Breast epithelium (tissue), 4 donors: ENCODE results near the gene EDA. TPM values are rescaled to one million over a fixed set of nuclear protein-coding genes. Genes with fewer than 3 reads are reported as not detected.

Source experiments
- DNase-seq, 2 donors: peaks; one replicate each; pipeline ENCODE4 v3.0.0-alpha.2; 2019; ENCODE audit warnings: low spot score in 2 of 2
- H3K27ac ChIP-seq, 2 donors: fragments of 200-600 bp; sonication (generic) in 1 of 2; one replicate each; pipeline ENCODE4 v1.5.1; 2016 to 2019; ENCODE audit warnings: mild to moderate bottlenecking in 1 of 2
- H3K27me3 ChIP-seq, 2 donors: fragments of 200-600 bp; sonication (generic) in 1 of 2; one replicate each; pipeline versions ENCODE4 v1.5.1 to v1.6.0; 2017 to 2019; ENCODE audit warnings: control low read depth in 1 of 2, mild to moderate bottlenecking in 1 of 2
- H3K36me3 ChIP-seq: fragments of 200-600 bp; one replicate; pipeline ENCODE4 v1.5.1; 2019
- H3K4me1 ChIP-seq, 2 donors: fragments of 200-600 bp; sonication (generic); one replicate each; pipeline ENCODE4 v1.5.1; 2016 to 2019; ENCODE audit warnings: control low read depth in 1 of 2
- H3K4me3 ChIP-seq, 3 donors: fragments of 200-600 bp; sonication (generic); 1 replicate in 2 of 3; 2 replicates in 1 of 3; pipeline ENCODE4 v1.5.1; 2016 to 2019; ENCODE audit warnings: mild to moderate bottlenecking in 3 of 3, moderate library complexity in 2 of 3
- H3K9me3 ChIP-seq, 2 donors: fragments of 200-600 bp; sonication (generic) in 1 of 2; one replicate each; pipeline ENCODE4 v1.5.1; 2016 to 2019; ENCODE audit warnings: control low read depth in 1 of 2
- POLR2A ChIP-seq: fragments of 450-650 bp; IDR thresholded peaks from one replicate; pipeline ENCODE4 v1.6.1; 2016; ENCODE audit warnings: antibody characterized with exemption, mild to moderate bottlenecking, moderate library complexity
- POLR2AphosphoS5 ChIP-seq, 3 donors: sonication (generic); formaldehyde crosslinking; IDR thresholded peaks; one replicate each; pipeline ENCODE4 v1.6.1; 2017; ENCODE audit warnings: antibody characterized with exemption in 3 of 3
- intact Hi-C: fragments of 100-400 bp; cut with DNase I; formaldehyde crosslinking; loops from one replicate; pipeline ENCODE4 v1.15.1; 2023; ENCODE audit warnings: low total_unique reads
- total RNA-seq, 3 donors: library from RNA; depleted of rRNA; stranded (reverse); fragments of >200 nt; gene quantifications; one replicate each; pipeline ENCODE4 v1.1.0, GENCODE V29; 2016
- TF ChIP-seq, protein P1 (sequence below), 3 donors: fragments of 450-650 bp; IDR thresholded peaks; one replicate each; pipeline ENCODE4 v1.5.1; 2016 to 2017; ENCODE audit warnings: antibody characterized with exemption in 3 of 3, mild to moderate bottlenecking in 3 of 3, moderate library complexity in 3 of 3

EDA gene
- total RNA-seq, 3 donors from 2014 or later, result 3.6 to 6.7 (median 5.0) TPM

DNA sequence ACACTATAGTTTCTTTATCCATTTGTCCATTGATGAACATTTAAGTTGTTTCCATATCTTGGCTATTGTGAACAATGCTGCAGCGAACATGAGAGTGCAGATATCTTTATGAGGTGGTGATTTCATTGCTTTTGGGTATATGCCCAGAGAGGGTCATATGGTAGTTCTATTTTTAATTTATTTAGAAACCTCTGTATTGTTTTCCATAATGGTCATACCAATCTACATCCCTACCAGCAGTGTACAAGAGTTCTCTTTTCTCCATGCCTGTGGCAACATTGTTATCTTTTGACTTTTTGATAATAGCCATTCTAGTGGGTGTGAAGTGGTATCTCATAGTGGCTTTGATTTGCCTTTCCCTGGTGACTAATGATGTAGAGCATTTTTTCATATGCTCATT is 48.8 kb downstream of the EDA start:
- TF ChIP-seq, protein P1, sequence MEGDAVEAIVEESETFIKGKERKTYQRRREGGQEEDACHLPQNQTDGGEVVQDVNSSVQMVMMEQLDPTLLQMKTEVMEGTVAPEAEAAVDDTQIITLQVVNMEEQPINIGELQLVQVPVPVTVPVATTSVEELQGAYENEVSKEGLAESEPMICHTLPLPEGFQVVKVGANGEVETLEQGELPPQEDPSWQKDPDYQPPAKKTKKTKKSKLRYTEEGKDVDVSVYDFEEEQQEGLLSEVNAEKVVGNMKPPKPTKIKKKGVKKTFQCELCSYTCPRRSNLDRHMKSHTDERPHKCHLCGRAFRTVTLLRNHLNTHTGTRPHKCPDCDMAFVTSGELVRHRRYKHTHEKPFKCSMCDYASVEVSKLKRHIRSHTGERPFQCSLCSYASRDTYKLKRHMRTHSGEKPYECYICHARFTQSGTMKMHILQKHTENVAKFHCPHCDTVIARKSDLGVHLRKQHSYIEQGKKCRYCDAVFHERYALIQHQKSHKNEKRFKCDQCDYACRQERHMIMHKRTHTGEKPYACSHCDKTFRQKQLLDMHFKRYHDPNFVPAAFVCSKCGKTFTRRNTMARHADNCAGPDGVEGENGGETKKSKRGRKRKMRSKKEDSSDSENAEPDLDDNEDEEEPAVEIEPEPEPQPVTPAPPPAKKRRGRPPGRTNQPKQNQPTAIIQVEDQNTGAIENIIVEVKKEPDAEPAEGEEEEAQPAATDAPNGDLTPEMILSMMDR (IDR thresholded peaks at IDR 0.05), result no peak
- TF ChIP-seq POLR2AphosphoS5 (IDR thresholded peaks at IDR 0.05), result no peak
- no peak overlapping the region for H3K4me3 ChIP-seq
- no peaks in the 10 kb centered on the region for H3K27me3 ChIP-seq
- intact Hi-C loops, result no loop called here
- peaks cover 20 to 40% of the 10 kb centered on the region in 2 donors for H3K9me3 ChIP-seq
- no peaks in the 10 kb centered on the region for H3K4me1 ChIP-seq
- H3K36me3 ChIP-seq, result no peaks in the 10 kb centered on the region
- H3K27ac ChIP-seq, result no peak overlapping the region
- DNase-seq, result no peak

DNA sequence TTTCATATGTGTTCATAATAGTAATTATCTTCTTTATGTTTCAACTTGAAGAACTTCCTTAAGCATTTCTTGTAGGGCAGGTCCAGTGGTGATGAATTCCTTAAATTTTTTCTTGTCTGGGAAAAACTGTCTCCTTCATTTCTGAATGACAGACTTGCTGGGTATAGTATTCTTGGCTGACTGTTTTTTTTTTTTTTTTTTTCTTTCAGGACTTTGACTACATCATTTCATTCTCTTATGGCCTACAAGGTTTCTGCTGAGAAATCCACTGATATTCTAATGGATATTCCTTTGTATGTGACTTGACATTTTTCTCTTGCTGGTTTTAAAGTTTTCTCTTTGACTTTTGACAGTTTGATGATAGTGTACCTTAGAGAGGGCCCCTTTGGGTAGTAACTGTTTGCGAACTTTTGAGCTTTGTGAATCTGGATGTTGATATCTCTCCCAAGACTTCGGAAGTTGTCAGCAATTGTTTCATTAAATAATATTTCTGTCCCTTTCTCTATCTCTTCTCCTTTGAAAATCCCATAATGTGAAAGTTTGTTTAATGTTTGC is 54.2 kb downstream of the EDA start:
- intact Hi-C loops, result no loop called here
- no peak for DNase-seq
- H3K9me3 ChIP-seq, result peaks cover 11 to 36% of the 10 kb centered on the region in 2 donors
- H3K4me3 ChIP-seq, result no peak overlapping the region
- H3K27me3 ChIP-seq, result no peaks in the 10 kb centered on the region
- no peaks in the 10 kb centered on the region for H3K4me1 ChIP-seq
- TF ChIP-seq, protein P1 (IDR thresholded peaks at IDR 0.05), result no peak
- TF ChIP-seq POLR2A, result no peak
- TF ChIP-seq POLR2AphosphoS5 (IDR thresholded peaks at IDR 0.05), result no peak
- H3K27ac ChIP-seq, result no peak overlapping the region
- H3K36me3 ChIP-seq, result no peaks in the 10 kb centered on the region

DNA sequence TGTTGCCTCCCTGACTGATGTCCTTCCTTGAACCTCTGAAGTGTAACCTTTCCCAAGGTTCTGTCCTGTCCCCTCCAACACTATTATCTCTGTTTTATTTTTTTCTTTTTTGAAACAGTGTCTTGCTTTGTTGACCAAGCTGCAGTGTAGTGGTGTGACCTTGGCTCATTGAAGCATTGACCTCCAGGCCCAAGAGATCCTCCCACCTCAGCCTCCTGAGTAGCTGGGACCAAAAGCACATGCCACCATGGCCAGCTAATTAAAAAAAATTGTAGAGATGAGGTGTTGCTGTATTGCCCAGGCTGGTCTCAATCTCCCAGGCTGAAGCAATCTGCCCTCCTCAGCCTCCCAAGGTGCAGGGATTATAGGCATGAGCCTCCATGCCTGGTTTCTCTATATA is 59.0 kb downstream of the EDA start:
- Histone ChIP-seq H3K9me3 (peaks cover 8 to 22% of the 10 kb centered on the region in 2 donors), H3K4me3 (no peak overlapping the region), H3K27me3 (peaks cover 0 to 6% of the 10 kb centered on the region in 2 donors), H3K36me3 (no peaks in the 10 kb centered on the region), H3K4me1 (no peaks in the 10 kb centered on the region), H3K27ac (no peak overlapping the region)
- DNase-seq, result no peak
- intact Hi-C loops, result no loop called here
- TF ChIP-seq, protein P1 (IDR thresholded peaks at IDR 0.05), result no peak
- TF ChIP-seq POLR2A, result no peak
- TF ChIP-seq POLR2AphosphoS5 (IDR thresholded peaks at IDR 0.05), result no peak

DNA sequence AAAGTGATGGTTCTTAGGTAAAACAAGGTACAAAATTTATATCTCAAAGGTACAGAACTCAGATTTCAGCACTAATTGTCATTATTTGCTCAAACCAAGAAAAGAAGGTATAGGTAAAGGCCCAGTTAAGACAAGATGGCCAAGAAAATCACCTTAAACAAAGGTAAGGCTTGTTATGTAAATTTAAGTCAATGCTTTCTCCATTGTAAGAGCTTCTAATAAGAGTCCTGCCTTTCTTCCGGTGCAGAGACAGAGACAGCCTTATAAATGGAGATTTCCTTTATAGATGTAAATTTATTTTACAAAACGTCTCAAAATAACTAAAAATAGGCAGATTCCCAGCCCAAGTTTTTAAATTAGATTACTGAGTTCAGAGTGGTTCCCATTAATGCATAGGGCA is 89.9 kb downstream of the EDA start:
- Histone ChIP-seq H3K4me3 (no peak overlapping the region), H3K27ac (no peak overlapping the region), H3K4me1 (no peaks in the 10 kb centered on the region), H3K27me3 (no peaks in the 10 kb centered on the region), H3K36me3 (no peaks in the 10 kb centered on the region), H3K9me3 (peaks cover 0 to 7% of the 10 kb centered on the region in 2 donors)
- no peak for TF ChIP-seq POLR2AphosphoS5 (IDR thresholded peaks at IDR 0.05)
- TF ChIP-seq, protein P1 (IDR thresholded peaks at IDR 0.05), result no peak
- no peak for TF ChIP-seq POLR2A
- no peak for DNase-seq
- intact Hi-C loops, result no loop called here

DNA sequence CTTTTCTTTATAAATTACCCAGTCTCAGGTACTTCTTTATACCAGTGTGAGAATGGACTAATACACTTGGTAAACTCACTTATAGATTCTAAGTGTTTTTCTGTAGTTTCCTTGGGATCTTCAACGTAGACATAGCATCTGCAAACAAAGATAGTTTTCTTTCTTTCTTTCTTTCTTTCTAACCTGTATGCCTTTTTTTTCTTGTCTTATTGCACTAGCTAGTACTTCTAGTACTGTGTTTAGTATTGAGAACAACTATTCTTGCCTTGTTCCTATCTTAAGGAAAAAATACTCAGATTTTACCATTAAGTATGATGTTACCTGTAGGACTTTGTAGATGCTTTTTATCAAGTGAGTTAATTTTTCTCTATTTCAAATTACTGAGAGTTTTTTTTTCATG is 102.2 kb downstream of the EDA start:
- TF ChIP-seq POLR2A (no peak), POLR2AphosphoS5 (IDR thresholded peaks at IDR 0.05) (no peak)
- TF ChIP-seq, protein P1 (IDR thresholded peaks at IDR 0.05), result no peak
- Histone ChIP-seq H3K27ac (no peak overlapping the region), H3K27me3 (no peaks in the 10 kb centered on the region), H3K36me3 (no peaks in the 10 kb centered on the region), H3K9me3 (peaks cover 34 to 54% of the 10 kb centered on the region in 2 donors), H3K4me3 (no peak overlapping the region), H3K4me1 (no peaks in the 10 kb centered on the region)
- DNase-seq, result no peak
- intact Hi-C loops, result no loop called here
